ENCODE results near the gene EEFSEC. TPM values are rescaled to one million over a fixed set of nuclear protein-coding genes. Genes with fewer than 3 reads are reported as not detected.

EEFSEC gene
- total and polyA plus RNA-seq, 2 of the 4 experiments (the other 2 are of a cell fraction): 4.5 to 9.3 TPM

DNA sequence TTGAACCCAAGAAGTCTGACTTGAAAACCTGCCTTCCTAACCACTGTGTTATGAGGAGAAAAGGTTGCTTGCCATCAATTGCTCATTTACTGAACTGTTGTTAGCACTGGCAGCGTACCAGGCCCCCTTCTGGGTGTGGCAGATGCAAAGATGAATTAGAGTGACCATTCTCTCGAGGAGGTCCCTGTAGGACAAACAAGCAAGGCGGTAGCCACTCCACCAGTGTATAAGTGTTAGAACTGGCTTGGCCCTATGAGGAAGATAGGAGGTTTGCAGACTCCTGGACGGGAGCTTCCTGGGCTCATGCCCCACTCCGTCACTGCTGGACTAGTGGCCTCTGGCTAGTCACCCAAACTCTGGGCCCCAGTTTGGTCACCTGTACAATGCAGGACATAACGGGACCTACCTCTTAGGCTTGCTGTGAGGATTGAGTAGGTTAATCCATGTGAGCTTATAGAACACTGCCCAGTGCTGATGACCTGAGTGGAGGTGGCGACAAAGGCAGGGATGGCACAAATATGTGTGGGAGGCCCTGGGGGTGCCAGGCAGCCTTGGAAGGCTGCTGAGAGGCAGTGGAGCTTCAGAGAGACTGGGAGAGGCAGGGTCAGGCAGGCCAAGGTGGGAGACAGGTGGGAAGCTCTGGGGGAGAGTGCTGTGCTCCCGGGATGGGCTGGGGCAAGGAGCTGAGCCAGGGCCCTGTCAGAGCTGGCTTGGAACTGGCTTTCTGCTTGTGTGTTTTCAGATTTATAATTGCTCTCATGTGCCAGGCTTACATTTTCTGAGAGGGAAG lies 167.5 kb downstream of the EEFSEC start (continued):
- no peak for TF ChIP-seq RCOR1 (IDR thresholded peaks at IDR 0.05; ENCODE audit: insufficient replicate concordance, low read length)

DNA sequence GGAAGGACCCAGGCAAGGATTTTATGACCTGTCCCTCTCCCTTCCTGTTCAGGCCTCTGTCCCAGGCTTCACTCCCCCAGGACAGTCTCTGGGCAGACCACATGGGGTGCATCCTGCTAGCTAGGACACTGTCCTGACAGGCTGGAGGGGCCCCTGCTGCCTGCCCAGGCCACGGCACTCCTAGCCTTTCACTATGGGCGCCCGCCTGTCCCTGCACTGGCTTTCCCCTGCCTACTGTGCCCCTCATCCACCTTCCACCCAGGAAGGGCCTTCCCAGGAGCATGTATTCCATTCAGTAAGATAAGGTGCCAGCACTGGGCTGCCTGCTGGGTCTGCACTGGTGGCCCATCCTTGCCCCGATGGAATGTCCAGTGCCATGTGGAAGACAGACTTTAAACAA lies 168.1 kb downstream of the EEFSEC start:
- DNase-seq: no peak
- intact Hi-C loops (cut with micrococcal nuclease): no loop called here
- no peaks in the 10 kb centered on the region for H3K27me3 ChIP-seq (ENCODE audit: control insufficient read depth, insufficient read depth, low read length)
- H3K23ac ChIP-seq (ENCODE audit: low read depth, low read length): no peak overlapping the region
- peak overlapping the region; percentile 45 for H2AK9ac ChIP-seq (replicated peaks; ENCODE audit: low read depth, low read length, poor library complexity)
- no peaks in the 10 kb centered on the region for H3K4me1 ChIP-seq (ENCODE audit: control insufficient read depth, insufficient read depth, low read length)
- no peaks in the 10 kb centered on the region for H3K9me3 ChIP-seq (ENCODE audit: control insufficient read depth, insufficient read depth, low read length)
- in situ Hi-C loops (cut with MboI; ENCODE audit: low sequenced_read_pairs): no loop called here
- no peak overlapping the region for H2AFZ ChIP-seq (replicated peaks; ENCODE audit: low read length, poor library complexity)
- H3K36me3 ChIP-seq (ENCODE audit: control insufficient read depth, insufficient read depth, low read length): no peaks in the 10 kb centered on the region
- H3K9ac ChIP-seq (ENCODE audit: low read depth, low read length): no peak overlapping the region
- BruUV-seq (replicated peaks): no TSS peak
- no peak overlapping the region for H3K4me2 ChIP-seq (ENCODE audit: low read depth, low read length)
- no peaks in the 10 kb centered on the region for H3K9me1 ChIP-seq (ENCODE audit: insufficient read depth, low read length)
- H3K79me1 ChIP-seq (ENCODE audit: low read depth in 1 of 2, low read length in 2 of 2): no peaks in the 10 kb centered on the region
- H4K91ac ChIP-seq (ENCODE audit: insufficient read depth, low read depth, low read length): no peak overlapping the region
- ChIA-PET POLR2A (ENCODE audit: unreplicated experiment) (interaction anchor here (0.6 kb wide), 1 partner anchor 279 kb away, joined by 6 read pairs; no protein-coding TSS in a partner anchor), CTCF (interaction anchor here (0.5 to 1.7 kb wide), 9 partner anchors 11 to 148 kb away, joined by 3 to 7 read pairs (median 3); no protein-coding TSS in a partner anchor)
- H3K4me3 ChIP-seq (ENCODE audit: insufficient read depth, low read depth, low read length): no peak overlapping the region
- H2BK120ac ChIP-seq (ENCODE audit: low read depth, low read length): no peak overlapping the region
- WGBS, 2 experiments (ENCODE audit: extremely low coverage in 2 of 2, insufficient read length in 1 of 2): 100% methylated on average over 3 of the region's 4 CpGs; no CpG with 5 or more reads in 1 of the 2 experiments
- H3K56ac ChIP-seq (ENCODE audit: extremely low read depth, insufficient read depth, low read length): no peak overlapping the region
- no peak overlapping the region for H2BK5ac ChIP-seq (ENCODE audit: low read depth, low read length, poor library complexity, severe bottlenecking)
- H3K18ac ChIP-seq (ENCODE audit: low read depth, low read length): no peak overlapping the region
- H2BK20ac ChIP-seq (ENCODE audit: low read depth, low read length): no peak overlapping the region
- no peak overlapping the region for H3K14ac ChIP-seq (replicated peaks; ENCODE audit: low read depth, low read length)
- no peak for TF ChIP-seq MAFK (IDR thresholded peaks at IDR 0.05; ENCODE audit: low read depth, low read length)
- TF ChIP-seq NFE2L2 (IDR thresholded peaks at IDR 0.05; ENCODE audit: low read depth, low read length): no peak
- TF ChIP-seq, protein P1, sequence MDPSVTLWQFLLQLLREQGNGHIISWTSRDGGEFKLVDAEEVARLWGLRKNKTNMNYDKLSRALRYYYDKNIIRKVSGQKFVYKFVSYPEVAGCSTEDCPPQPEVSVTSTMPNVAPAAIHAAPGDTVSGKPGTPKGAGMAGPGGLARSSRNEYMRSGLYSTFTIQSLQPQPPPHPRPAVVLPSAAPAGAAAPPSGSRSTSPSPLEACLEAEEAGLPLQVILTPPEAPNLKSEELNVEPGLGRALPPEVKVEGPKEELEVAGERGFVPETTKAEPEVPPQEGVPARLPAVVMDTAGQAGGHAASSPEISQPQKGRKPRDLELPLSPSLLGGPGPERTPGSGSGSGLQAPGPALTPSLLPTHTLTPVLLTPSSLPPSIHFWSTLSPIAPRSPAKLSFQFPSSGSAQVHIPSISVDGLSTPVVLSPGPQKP (IDR thresholded peaks at IDR 0.05; ENCODE audit: borderline replicate concordance, low read depth, low read length): no peak
- no peak for TF ChIP-seq RFX5 (IDR thresholded peaks at IDR 0.05; ENCODE audit: low read depth, low read length)
- TF ChIP-seq BHLHE40 (IDR thresholded peaks at IDR 0.05; ENCODE audit: low read depth, low read length): no peak
- no peak for TF ChIP-seq CHD1 (IDR thresholded peaks at IDR 0.05; ENCODE audit: low read depth, low read length)
- no peak for TF ChIP-seq RAD21 (IDR thresholded peaks at IDR 0.05; ENCODE audit: low read length)
- TF ChIP-seq RCOR1 (IDR thresholded peaks at IDR 0.05; ENCODE audit: insufficient replicate concordance, low read length): no peak
- no peak for TF ChIP-seq SMC3 (IDR thresholded peaks at IDR 0.05; ENCODE audit: low read depth, low read length)
- TF ChIP-seq MXI1 (IDR thresholded peaks at IDR 0.05; ENCODE audit: borderline replicate concordance, low read depth, low read length): no peak
- TF ChIP-seq POLR2A (IDR thresholded peaks at IDR 0.05; ENCODE audit: low read depth, low read length): no peak
- TF ChIP-seq FOS (IDR thresholded peaks at IDR 0.05; ENCODE audit: low read depth, low read length): no peak
- TF ChIP-seq MAZ (IDR thresholded peaks at IDR 0.05; ENCODE audit: borderline replicate concordance, low read depth, low read length): no peak
- TF ChIP-seq, protein P2, sequence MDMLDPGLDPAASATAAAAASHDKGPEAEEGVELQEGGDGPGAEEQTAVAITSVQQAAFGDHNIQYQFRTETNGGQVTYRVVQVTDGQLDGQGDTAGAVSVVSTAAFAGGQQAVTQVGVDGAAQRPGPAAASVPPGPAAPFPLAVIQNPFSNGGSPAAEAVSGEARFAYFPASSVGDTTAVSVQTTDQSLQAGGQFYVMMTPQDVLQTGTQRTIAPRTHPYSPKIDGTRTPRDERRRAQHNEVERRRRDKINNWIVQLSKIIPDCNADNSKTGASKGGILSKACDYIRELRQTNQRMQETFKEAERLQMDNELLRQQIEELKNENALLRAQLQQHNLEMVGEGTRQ (IDR thresholded peaks at IDR 0.05; ENCODE audit: low read depth, low read length): no peak
- H3K4ac ChIP-seq (ENCODE audit: low read depth, low read length): no peak overlapping the region
- H2AK5ac ChIP-seq (ENCODE audit: low read depth, low read length): no peak overlapping the region
- dilution Hi-C loops (cut with HindIII; ENCODE audit: low sequenced_read_pairs, unreplicated experiment): no loop called here
- no peak overlapping the region for H3K27ac ChIP-seq (ENCODE audit: insufficient read depth, low read length)
- no peak for ATAC-seq (ENCODE audit: low read depth)
- H4K8ac ChIP-seq (ENCODE audit: low read depth in 2 of 2, low read length in 2 of 2): no peak overlapping the region
- no peak overlapping the region for H2BK15ac ChIP-seq (ENCODE audit: low read depth, low read length)
- no peaks in the 10 kb centered on the region; the same call in 1 of the 2 replicates for H4K20me1 ChIP-seq (ENCODE audit: insufficient read depth, low read length)
- no peak overlapping the region for H4K5ac ChIP-seq (ENCODE audit: low read depth, low read length)
